Lower leg skin (tissue), 4 donors: Measurements from ENCODE around the gene SARM1. TPM values are rescaled to one million over a fixed set of nuclear protein-coding genes. Genes with fewer than 3 reads are reported as not detected.

ENCODE experiments used
- DNase-seq, 2 donors: peaks; one replicate each; pipeline ENCODE4 v3.0.0-alpha.2; 2019; ENCODE audit warnings: low spot score in 2 of 2
- H3K4me3 ChIP-seq: fragments of 200-600 bp; sonication (generic); 2 replicates; pipeline ENCODE4 v1.5.1; 2017; ENCODE audit warnings: mild to moderate bottlenecking, low read depth; ENCODE audit not compliant: poor library complexity, severe bottlenecking
- POLR2A ChIP-seq, 2 donors: fragments of 450-650 bp; IDR thresholded peaks; one replicate each; pipeline ENCODE4 v1.6.1; 2016 to 2017; ENCODE audit warnings: antibody characterized with exemption in 2 of 2, mild to moderate bottlenecking in 1 of 2, moderate library complexity in 1 of 2
- WGBS, 2 donors: methylation state at CpG; one replicate each; pipeline ENCODE4 v1.1.5; 2018; 5-methylcytosine and 5-hydroxymethylcytosine counted together
- intact Hi-C: fragments of 100-400 bp; cut with DNase I; formaldehyde crosslinking; loops from one replicate; pipeline ENCODE4 v1.15.0; 2023; ENCODE audit warnings: low total_unique reads
- total RNA-seq, 4 donors: library from RNA; depleted of rRNA; stranded (reverse); fragments of >200 nt; gene quantifications; one replicate each; pipeline ENCODE4 v1.1.0, GENCODE V29; 2016
- TF ChIP-seq, protein P1 (sequence below), 3 donors: fragments of 450-650 bp; IDR thresholded peaks; one replicate each; pipeline ENCODE4 v1.5.1; 2016; ENCODE audit warnings: antibody characterized with exemption in 3 of 3, mild to moderate bottlenecking in 3 of 3, moderate library complexity in 2 of 3

Gene SARM1
- total RNA-seq, 4 donors from 2014 or later: 4.0 to 15.4 (median 12.1) TPM

DNA sequence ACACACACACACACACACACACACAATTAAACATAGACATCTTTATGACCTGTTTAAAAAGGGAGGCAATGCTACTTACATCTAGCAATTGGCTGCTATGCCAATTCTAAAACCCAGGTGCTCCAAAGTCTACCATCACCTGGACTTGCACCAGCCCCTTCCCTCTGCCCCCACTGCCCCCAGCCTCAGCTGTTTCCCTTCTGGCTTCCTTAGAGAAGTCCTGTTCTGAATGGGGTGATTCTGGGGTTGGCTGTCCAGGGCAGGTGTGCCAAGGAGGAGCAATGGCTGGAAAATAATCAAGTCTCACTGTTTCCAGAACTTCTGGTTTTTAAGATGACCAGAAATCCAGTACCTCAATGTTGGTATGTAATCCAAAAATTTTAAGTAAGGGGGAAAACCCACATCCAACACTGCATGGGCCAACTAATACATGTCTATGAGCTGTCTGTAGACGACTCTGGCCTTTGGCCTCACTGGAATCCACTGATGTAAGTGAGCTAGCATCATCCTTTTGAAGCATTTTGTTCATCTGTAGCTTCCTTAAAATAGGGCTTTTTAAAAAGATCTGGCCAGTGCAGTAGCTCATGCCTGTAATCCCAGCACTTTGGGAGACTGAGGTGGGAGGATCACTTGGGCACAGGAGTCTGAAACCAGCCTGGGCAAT, 38.3 kb upstream of the SARM1 start:
- intact Hi-C loops: no loop called here
- peak in 1 of 2 donors; percentile 40 for DNase-seq
- no peak for TF ChIP-seq POLR2A (IDR thresholded peaks at IDR 0.05)
- TF ChIP-seq, protein P1, sequence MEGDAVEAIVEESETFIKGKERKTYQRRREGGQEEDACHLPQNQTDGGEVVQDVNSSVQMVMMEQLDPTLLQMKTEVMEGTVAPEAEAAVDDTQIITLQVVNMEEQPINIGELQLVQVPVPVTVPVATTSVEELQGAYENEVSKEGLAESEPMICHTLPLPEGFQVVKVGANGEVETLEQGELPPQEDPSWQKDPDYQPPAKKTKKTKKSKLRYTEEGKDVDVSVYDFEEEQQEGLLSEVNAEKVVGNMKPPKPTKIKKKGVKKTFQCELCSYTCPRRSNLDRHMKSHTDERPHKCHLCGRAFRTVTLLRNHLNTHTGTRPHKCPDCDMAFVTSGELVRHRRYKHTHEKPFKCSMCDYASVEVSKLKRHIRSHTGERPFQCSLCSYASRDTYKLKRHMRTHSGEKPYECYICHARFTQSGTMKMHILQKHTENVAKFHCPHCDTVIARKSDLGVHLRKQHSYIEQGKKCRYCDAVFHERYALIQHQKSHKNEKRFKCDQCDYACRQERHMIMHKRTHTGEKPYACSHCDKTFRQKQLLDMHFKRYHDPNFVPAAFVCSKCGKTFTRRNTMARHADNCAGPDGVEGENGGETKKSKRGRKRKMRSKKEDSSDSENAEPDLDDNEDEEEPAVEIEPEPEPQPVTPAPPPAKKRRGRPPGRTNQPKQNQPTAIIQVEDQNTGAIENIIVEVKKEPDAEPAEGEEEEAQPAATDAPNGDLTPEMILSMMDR (IDR thresholded peaks at IDR 0.05): no peak
- H3K4me3 ChIP-seq: no peak overlapping the region
- 76 to 77% methylated on average over 1 of the region's 1 CpG for WGBS, 2 donors

DNA sequence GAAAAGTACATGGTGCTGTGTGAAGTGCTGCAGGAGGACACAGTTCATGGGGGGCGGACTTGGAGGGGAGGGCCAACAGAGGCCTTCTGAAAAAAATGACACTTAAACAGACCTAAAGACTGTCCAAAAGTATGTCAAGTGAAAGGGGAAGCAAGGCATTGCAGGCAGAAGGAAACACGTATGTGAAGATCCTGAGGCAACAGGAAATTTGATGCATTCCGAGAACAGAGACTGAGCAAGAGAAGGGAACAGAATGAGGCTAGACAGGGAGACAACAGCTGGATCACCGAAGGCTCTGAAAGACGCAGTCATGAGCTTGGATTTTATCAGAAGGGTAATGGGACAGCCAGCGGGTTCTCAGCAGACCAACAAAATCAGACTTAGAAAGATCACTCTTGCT, 37.3 kb upstream of the SARM1 start:
- WGBS, 2 donors: 41 to 51% methylated on average over 6 of the region's 6 CpGs
- no peak overlapping the region for H3K4me3 ChIP-seq
- TF ChIP-seq POLR2A (IDR thresholded peaks at IDR 0.05): no peak
- TF ChIP-seq, protein P1 (IDR thresholded peaks at IDR 0.05): no peak
- no peak for DNase-seq
- intact Hi-C loops: no loop called here

DNA sequence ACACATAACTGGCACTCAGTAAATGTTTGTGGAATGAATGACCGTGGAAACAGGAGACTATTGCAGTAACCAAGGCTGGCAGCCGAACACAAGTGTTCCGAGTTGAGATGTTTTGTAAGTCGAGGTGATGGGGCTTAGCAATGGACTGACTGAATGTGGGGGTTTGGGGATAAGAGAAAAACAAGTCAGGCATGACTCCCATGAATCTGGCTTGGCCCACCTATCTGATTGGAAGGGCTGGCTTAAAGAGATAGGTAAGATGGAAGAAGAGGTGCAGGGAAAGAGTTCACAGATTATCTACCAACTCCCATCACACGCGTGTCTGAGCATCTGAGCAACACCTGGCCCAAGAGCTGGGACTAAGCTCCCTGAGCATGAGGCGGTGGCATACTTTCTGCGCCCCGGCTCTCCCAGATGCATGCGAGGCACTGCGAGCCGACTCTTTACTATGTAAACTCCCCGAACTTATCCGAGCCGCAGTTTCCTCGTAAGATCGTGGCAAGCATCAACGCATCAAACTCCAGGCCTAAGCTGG, 36.8 kb upstream of the SARM1 start:
- intact Hi-C loops: no loop called here
- 5 to 8% methylated on average over 18 of the region's 18 CpGs for WGBS, 2 donors
- no peak for DNase-seq
- TF ChIP-seq, protein P1 (IDR thresholded peaks at IDR 0.05): no peak
- no peak for TF ChIP-seq POLR2A (IDR thresholded peaks at IDR 0.05)
- peak overlapping the region; percentile 76 for H3K4me3 ChIP-seq

DNA sequence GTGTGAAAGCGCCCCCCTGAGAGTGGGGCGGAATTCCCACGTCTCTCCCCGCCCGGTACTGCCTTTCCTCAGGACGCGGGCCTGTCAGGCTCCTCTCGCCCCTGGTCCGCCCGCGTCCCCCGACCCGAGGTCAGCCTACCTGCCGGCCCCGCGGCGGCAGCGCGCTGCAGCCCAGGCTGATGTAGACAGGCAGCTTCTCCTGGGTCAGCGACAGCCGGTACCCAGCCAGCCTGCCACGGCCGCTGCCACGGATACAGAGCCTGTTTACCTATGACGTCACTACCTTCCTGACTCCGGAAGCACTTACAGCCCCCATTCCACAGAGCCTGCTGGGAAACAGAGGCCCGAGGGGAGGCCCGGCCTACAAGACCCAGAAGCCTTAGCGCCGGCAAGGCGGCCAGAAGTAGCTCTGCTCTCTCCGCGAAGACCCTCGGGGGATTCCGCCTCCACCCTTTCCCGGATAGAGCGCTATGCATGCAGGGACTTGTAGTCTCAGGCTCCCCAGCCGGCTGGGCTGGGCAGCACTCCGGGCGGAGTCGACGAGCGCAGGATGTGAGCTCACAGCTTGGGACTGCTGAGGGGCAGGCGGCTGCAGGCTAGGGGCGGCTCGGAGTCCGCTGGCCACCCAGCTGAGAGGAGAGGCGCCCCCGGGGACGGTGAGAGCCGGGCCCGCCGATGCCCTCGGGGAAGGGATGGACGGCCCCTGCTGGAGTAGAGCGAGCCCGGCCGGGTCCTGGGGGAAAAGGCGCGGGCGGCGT, 36.1 kb upstream of the SARM1 start, which contains the start of the genes IFT20 and TNFAIP1:
TSS of gene IFT20 (minus strand) at position 272 of the 758 bp plus-strand sequence. CDS start 3,487 bp downstream, outside the sequence.
TSS of gene TNFAIP1 (plus strand) at position 561 of the 758 bp plus-strand sequence. CDS start 3,761 bp downstream, outside the sequence.
- TF ChIP-seq, protein P1 (IDR thresholded peaks at IDR 0.05): no peak
- peak in 1 of 2 donors; percentile 44 for TF ChIP-seq POLR2A (IDR thresholded peaks at IDR 0.05)
- intact Hi-C loops: no loop called here
- peak within 1 kb of the TSS; percentile 80 for H3K4me3 ChIP-seq
- WGBS, 2 donors: 1% methylated on average over 57 to 59 of the region's 62 CpGs
- peak; percentile 99 for DNase-seq

DNA sequence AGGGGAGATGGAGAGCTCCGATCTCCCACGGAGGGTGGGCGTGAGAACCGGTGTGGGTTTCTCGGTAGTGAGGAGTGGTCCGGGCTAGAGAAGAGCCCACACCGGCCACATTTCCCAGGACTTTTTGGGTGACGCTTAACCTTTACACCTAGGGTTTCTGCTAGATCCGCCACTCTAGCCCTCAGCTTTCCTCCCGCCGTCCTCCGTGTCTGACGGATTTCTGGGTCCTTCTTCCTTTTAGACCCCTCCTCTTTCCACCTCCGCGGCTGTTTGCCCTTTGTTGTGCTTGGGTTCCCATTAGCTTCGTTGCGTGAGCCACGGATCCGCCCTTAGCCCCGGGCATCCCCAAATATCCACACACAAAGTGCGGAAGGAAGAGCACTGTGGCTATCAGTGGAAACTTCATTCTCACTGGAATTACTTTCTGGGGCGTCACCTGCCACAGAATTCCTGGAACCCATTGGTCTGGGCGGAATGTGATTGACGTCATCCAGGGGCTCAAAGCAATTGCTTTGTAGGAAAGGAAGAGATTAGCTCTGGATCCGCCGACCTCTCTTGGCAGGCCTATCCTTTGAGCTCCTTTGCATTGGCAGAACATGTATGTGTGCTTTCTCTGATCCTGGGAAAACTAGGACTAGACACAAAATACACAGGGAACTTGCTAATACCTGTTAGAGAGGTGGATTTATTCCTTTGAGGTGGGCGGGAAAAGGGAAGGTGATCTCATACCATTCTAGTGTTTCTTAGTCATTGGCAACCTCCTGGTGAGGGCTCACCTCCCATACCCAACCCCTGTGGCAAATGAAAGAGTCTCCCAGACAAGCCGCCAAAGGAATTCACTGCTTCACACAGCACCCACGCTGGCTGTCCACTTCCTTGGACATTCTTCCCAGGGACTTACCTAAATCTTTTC, 35.3 kb upstream of the SARM1 start:
- WGBS, 2 donors: 4 to 5% methylated on average over 29 of the region's 29 CpGs
- TF ChIP-seq POLR2A (IDR thresholded peaks at IDR 0.05): no peak
- TF ChIP-seq, protein P1 (IDR thresholded peaks at IDR 0.05): no peak
- peak overlapping the region; percentile 80 for H3K4me3 ChIP-seq
- intact Hi-C loops: no loop called here
- DNase-seq: peak; percentile 51 to 90
